Activated gamma-delta T cell treated with anti-CD3 and anti-CD28 coated beads, Interleukin-2, amount 50 U/mL, for 16 hours (primary cell): ENCODE data around the gene HSPA12A.

ENCODE experiments used
- DNase-seq: peaks from one replicate; pipeline ENCODE4 v3.0.0-alpha.2; 2020; ENCODE audit warnings: low read depth

HSPA12A gene

GRCh38 chr10:116629340-116629739 lies 113.0 kb downstream of the HSPA12A start:
- DNase-seq, result no peak

- DNase-seq, result no peak
These were observed 114.9 kb downstream of the HSPA12A start for GRCh38 chr10:116627386-116627933.

- no peak for DNase-seq
These were observed 115.6 kb downstream of the HSPA12A start for GRCh38 chr10:116626815-116627214.

- DNase-seq, result no peak
These were observed 116.5 kb downstream of the HSPA12A start for GRCh38 chr10:116625845-116626244.

- no peak for DNase-seq
These were observed 120.3 kb downstream of the HSPA12A start for GRCh38 chr10:116621934-116622655.

- DNase-seq, result no peak
These were observed 120.9 kb downstream of the HSPA12A start for GRCh38 chr10:116621476-116621875.
